NK-92 treated with Interleukin-12 subunit alpha and Interleukin-12 subunit beta, amount 100 ng/mL, for 24 hours (cell line): ENCODE results near the gene TERT.

Experiments
- DNase-seq: peaks from one replicate; lab custom pipeline; 2025; lab: John Stamatoyannopoulos, UW

TERT gene

DNA sequence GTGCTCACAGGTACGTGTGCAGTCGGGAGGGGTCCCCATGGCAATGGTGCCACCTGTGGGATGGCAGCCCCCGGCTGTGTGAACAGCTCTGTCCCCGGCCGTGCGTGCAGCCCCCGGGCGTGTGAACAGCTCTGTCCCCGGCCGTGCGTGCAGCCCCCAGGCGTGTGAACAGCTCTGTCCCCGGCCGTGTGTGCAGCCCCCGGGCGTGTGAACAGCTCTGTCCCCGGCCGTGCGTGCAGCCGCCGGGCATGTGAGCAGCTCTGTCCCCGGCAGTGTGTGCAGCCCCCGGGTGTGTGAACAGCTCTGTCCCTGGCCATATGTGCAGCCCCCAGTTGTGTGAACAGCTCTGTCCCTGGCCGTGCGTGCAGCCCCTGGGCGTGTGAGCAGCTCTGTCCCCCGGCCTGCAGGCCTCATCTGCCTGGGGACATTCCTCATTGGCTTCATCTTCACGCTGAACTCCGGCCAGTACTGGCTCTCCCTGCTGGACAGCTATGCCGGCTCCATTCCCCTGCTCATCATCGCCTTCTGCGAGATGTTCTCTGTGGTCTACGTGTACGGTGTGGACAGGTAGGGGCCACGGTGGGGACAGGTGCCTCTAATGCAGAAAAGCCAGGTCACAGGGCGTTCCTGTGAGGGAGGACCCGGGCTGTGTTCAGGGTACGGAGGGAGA lies 75.6 kb downstream of the TERT start:
- no peak for DNase-seq

DNA sequence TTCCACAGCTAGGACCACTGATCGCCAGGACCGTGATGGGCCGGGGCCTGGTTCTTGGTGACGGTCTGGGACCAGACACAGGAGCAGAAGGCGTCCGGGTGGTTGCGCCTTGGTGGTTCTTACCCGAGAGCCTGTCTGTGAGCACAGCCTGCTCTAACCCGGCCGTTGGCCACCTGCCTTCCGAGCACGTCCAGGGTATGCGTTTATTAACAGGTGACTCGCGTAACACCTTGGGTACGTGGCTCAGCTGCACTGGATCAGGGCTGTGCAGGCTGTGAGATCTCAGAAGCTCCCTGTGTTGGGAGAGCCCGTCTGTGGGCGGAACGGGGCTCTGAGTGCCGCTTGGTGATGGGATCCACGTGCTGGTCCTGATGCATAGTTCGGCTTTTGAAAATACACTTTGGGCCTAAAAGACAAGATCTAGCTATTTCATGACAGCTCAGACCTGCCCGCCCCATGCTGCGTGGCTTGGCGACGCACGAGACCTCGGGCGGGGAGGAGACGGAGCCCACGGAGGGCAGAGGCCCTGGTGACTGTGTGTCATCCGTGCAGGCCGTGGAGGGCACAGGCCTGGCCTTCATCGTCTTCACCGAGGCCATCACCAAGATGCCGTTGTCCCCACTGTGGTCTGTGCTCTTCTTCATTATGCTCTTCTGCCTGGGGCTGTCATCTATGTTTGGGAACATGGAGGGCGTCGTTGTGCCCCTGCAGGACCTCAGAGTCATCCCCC lies 76.4 kb downstream of the TERT start:
- DNase-seq: no peak

DNA sequence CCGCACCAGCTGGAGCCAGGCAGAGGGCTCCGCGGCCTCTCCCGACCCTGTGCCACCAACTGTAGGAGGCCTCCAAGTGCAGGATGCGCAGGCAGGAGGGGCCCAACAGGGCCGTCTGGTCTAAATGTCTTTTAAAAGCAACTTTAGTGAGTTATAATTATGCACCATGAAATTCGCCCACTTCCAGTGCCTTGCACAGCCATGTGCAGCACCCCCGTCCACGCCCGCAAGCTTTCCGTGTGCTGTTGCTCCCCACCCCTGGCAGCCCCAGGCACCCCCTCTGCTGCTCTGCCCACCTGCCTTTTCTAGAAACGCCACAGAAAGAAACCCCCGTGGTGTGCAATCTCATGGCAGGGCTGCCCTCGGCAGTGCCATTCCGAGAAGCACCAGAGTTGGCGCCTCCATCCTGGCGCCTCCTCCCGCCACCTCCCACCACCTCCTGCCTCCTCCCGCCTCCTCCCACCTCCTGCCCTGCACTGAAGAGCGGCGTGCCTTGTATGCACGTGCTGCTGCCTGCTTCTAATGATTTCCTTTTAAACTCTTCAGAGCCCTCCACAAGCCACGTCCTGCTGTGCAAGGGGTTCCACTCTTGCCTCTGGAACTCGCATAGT lies 77.2 kb downstream of the TERT start:
- no peak for DNase-seq

DNA sequence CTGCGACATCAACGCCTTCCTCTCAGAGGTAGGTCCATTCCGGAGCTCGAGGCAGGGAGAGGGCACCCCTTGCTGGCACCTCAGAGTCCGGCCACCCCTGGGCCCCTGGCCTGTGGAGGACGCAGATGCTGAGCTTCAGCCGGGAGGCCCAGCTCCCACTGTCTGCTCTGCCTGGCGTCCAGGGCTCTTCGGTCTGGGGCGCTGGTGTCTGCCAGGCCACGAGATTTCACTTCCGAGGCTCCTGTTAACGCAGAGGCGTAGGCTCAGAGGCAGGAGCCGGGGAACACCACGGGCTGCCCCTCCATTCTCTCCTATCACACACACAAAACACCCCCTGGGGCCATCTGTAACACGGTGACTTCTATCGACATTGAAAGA lies 78.0 kb downstream of the TERT start:
- no peak for DNase-seq

DNA sequence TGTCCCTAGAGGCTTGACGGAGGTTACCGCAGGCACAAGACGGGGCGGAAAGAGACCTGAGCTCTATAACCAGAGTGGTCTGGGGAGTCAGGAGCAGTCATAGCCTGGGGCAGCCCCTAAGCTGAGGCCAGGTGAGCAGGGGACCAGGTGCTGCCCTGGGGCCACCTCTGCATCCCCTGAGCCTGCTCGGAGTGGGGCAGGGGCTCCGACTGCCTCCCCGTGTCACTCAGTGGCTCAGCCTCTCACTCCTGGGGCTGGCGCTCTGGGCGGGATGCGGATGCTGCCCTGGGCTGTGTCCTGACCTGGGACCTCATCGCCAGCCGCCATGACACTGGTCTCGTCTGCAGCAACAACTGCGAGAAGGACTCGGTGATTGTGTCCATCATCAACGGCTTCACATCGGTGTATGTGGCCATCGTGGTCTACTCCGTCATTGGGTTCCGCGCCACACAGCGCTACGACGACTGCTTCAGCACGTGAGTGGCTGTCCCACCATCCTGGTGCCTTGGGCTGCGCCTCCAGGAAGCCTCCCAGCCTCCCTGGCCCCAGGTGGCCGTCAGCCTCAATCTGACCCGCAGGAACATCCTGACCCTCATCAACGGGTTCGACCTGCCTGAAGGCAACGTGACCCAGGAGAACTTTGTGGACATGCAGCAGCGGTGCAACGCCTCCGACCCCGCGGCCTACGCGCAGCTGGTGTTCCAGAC lies 78.5 kb downstream of the TERT start:
- DNase-seq: no peak

DNA sequence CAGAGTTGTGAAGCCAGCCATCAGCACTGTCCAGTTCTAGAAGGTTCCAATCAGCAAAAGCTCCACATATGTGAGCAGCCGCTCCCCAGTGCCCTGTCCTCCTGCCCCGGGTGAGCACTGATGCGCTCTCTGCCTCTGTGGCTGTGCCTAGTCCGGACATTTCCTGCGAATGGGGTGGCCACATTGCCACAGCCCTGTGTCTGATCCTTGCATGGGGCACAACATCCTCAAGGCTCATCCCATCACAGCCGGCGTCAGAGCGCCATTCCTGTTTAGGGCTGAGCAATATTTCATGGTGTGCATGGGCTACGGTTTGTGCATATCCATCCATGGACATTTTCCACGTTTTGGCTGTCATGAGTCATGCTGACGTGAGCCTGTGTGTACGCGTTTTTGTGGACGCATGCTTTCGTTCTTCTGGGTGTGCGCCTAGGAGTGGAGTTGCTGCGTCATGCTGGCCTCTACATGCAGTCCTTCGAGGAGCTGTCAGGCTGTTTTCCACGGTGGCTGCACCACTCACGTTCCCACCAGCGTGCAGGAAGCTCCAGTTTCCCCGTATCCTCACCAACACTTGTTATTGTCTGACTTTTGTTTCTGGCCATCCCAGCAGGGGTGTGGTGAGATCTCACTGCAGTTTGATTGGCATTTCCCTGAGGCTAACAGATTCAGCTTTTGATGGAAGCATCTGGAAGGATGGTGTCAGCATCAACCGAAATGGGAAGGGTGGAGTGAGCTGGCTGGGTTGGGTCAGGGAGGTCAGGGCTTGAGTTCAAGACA lies 79.4 kb downstream of the TERT start:
- no peak for DNase-seq

DNA sequence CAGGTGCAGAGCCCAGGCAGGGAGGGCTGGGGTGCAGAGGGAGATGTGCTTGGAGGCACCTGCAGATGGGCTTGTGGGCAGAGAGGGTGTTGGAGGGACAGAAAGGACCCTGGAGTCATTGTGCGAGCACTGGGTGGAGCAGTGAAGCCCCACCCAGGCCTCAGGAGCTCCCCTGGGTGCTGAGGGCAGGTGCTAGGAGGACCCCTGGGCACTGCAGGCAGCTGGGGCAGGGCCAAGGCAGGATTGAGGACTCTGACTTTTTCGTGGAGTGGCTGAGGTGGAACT lies 80.0 kb downstream of the TERT start:
- no peak for DNase-seq

DNA sequence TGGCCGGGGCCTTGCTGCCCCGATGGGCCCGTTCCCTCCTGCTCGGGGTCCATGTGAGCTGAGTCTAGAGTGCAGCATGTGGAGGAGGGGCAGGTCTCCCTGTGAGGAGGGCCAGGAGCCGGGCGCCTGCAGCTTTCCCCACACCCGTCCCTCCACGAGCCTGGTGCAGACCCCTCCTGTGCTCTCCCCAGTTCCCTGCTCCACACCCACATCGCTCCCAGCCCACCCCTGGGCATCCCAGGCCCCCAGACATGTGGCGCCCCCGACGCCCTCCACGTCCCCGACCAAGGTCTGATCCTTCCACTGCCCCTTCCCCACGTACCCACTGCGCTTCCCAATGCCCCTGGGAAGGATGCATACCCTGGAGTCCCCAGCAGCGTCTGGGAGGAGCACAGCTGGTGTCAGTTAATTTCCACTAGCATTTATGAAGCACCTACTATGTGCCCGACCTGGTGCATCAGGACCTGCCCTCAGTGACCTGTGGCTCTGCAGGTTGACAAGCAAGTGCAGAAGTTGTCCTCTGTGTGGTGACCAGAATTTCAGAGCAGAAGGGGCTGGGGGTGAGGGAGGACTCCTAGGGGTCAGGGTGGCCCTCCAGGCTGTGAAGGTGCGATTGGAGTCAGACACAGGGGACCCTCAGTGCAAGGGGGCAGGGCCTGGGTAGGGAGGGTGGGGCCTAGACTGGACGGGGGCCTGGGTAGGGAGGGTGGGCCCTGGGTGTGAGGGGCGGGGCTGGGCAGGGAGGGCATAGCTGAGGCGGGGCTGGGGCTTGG lies 80.5 kb downstream of the TERT start:
- DNase-seq: no peak

DNA sequence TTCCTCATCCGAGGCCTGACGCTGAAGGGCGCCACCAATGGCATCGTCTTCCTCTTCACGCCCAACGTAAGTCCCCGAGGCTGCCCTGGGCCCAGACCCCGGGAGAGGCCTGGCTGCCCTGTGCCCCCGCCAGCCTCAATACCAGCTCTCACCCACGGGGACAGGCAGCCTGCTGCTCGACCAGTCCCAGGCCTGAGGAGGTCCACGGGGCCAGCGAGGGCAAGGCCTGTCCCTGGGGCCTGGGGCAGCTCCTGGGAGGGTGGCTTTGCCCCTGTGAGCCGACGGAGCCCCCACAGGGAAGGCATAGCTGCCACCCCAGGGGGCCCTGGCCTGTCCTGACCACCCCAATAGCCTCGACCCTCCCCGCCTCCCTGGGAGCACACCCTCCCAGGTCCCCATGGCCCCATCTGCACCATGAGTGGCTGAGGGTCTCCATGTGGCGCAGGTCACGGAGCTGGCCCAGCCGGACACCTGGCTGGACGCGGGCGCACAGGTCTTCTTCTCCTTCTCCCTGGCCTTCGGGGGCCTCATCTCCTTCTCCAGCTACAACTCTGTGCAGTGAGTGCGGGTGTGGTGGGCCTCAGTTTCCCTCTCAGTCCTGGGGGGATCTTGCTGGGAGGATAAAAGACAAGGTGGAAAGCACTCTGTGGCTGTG lies 81.2 kb downstream of the TERT start:
- DNase-seq: no peak

DNA sequence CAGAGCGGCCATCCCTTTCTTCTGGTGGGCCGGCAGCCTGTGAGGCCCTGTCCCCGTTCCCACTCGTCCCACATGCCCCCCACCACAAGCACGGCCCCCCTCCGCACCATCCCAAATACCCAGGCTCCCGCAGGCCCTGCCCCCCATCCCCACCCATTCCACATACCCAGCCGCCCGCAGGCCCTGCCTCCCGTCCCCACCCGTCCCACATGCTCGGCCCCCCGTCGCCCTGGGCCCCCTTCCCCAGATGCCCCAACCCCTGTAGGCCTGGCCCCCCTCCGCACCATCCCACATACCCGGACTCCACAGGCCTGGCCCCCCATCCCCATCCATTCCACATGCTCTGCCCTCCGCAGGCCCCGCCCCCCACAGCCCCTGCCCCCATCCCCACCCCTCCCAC lies 82.0 kb downstream of the TERT start:
- no peak for DNase-seq

DNA sequence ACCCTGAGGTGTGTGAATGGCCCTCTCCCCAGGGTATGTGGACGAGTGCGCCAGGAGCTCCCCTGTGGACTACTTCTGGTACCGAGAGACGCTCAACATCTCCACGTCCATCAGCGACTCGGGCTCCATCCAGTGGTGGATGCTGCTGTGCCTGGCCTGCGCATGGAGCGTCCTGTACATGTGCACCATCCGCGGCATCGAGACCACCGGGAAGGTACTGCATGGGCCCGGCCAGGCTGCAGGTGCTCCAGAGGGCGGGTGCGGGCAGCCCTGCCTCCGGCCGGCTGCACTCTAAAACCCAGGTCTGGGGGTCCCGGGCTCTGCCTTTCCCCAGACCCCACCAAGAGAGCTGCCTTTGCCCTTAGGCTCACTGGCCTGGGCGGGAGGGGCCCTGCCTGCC lies 82.6 kb downstream of the TERT start:
- no peak for DNase-seq

DNA sequence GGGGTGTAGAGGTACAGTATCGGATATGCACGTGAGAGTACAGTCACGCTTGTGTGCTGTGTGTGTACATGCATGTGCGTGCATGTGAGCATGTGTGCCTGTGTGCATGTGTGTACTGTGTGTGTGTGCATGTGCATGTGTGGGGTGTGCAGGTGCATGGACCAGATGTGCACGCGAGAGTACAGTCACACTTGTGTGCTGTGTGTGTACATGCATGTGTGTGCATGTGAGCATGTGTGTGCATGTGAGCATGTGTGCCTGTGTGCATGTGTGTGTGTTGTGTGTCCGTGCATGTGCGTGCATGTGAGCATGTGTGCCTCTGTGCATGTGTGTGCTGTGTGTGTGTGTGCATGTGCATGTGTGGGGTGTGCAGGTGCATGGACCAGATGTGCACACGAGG lies 83.2 kb downstream of the TERT start:
- DNase-seq: no peak

DNA sequence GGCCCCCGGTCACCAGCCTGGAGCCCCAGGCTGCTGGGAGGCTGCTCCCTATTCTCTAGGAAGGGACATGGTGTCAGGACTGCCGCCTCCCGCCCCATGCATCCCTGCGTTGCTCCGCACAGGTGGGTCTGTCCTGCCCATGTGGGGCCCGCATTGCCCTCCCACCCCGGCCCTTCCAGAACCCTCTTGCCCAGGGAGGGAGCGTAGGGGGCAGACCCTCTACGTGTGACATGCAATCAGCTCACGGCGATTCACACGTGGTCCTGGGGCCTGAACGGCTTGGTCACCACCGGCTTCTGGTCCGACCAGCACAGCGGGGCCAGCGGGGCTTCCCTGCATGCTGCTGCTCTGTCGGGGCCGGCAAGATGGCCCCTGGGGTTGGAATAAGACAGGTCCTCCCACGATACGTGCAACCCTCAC lies 84.0 kb downstream of the TERT start:
- no peak for DNase-seq

DNA sequence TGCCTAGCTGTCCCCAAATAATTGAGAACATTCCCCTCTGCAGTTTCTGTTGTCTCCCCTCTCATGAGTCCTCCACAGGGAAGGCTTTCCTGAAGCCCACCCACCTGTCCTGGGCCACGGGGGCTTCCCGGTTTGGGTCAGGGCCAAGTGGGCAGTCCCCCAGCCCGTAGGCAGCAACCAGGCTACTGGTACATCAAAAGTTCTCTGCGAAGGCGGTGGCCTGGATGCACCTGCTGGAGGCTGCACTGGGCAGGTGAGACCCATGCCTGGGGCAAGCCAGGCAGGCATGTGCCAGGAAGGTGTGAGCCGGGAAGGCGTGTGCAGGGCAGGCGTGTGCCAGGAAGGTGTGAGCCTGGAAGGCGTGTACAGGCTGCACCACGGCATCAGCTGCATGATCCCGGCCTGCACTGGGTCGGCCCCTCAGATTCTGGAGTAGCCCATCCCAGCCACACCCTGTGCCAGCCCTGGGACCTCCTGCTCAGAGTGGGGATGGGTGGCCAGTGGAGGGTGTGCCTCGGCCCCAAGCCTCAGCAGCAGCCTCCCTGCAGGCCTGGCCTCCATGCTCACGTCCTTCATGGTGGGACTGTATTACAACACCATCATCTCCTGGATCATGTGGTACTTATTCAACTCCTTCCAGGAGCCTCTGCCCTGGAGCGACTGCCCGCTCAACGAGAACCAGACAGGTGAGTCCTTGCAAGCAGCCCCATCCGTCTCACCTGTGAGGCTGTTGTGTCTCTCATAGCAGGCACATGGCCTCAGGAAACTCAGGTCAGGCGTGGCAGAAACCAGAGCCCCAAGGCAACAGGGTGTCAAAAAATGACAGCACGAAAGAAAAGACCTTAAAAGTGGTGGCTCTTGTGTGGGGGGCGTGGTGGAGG lies 84.7 kb downstream of the TERT start:
- DNase-seq: no peak

DNA sequence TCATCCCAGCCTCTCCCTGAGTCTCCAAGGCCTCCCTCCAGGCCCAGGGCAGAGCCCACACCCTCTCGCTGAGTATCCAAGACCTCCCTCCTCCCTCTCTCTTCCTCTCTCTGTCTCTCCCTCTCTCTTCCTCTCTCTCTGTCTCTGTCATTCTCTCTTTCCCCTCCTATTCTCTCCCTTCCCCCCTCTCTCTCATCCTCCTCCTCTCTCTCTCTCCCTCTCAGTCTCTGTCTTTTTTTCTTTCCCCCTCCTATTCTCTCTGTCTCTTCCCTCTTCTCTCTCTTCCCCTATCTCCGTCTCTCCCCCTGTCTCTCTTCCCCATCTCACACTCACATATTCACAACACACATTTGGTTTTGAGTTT lies 85.4 kb downstream of the TERT start:
- no peak for DNase-seq

DNA sequence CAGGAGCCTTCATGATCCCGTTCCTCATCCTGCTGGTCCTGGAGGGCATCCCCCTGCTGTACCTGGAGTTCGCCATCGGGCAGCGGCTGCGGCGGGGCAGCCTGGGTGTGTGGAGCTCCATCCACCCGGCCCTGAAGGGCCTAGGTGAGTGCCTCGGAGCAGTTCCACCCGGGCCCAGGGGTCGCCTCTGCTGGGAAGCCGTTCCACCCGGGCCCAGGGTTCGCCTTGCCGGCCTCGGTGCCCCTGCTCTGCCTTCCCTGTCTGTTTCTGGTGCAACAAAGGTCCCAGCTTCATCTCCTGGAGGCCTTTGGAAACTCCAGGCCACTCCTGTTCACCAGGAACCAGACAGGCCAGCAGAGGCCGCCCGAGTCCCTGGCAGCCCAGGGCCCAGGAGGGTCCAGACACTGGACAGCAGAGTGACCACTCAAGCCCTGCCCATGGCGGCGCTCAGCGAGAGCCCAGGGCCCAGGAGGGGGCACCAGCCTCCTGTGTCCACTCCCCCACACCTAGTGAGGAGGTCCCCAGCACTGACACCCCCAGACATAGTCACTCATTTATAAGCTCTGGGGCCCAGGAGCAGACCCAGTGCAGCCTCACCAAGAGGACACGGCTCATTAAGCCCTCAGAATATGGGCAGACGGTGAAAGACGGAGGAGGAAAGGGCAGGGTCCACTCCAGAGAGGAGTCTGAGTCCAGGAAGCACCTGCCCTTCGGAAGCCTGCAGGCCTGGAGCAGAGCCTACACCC lies 86.0 kb downstream of the TERT start:
- DNase-seq: no peak

DNA sequence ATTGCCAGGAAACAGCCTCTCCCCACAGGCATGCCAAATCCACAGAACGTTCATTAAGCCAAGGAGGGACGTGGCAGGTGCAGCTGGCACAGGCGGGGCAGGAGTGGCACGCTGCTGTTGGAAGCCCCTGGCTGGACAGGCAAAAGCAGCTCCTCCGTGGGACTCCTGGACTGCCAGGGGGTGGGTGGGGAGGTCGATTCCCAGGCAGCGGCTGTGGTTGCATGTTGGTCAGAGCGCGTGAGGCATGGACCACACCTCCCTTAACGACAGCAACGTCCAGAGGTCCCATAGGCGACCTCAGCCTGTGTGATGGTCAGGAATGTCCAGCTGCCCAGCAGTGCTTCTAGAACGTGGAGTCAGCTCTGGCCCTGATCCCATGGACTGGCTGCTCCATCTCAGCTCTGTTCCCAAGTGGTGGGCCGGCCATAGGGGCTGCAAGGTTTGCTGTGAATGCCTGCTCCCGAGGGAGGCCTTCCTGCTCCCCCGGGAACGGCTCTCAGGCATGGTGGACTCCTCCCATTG lies 86.6 kb downstream of the TERT start:
- no peak for DNase-seq

DNA sequence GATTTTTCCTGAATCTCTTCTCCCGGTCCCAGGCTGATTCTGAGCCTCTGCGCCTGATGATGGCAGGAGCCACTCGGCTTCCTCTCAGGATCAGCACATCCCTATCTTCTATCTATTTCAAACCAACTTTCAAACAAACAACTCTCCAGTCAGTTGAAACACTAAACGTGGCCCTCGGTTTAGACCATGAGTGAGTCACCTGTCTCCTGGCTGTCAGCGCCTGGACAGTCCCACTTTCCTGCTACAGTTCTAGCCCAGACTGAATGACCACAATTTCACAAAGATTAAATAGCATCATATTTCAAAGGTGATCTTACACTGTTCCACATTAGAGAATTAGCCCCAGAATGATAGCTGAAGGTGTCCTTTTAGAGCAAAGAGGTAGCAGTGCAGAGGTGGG lies 87.3 kb downstream of the TERT start:
- no peak for DNase-seq
